Ishikawa (cell line): ENCODE results near the gene TKT.

Source experiments
- CEBPB ChIP-seq: IDR thresholded peaks from 2 replicates; pipeline ENCODE4 v1.6.1; 2012
- CREB1 ChIP-seq: IDR thresholded peaks from 2 replicates; pipeline ENCODE4 v1.6.1; 2012; ENCODE audit warnings: low read depth
- EGR1 ChIP-seq: IDR thresholded peaks from 2 replicates; pipeline ENCODE4 v1.6.1; 2012
- EP300 ChIP-seq: IDR thresholded peaks from 2 replicates; pipeline ENCODE4 v1.6.1; 2012; ENCODE audit warnings: borderline replicate concordance
- FOXM1 ChIP-seq: IDR thresholded peaks from 2 replicates; pipeline ENCODE4 v1.6.1; 2012; ENCODE audit warnings: low read depth, borderline replicate concordance
- NFIC ChIP-seq: IDR thresholded peaks from 2 replicates; pipeline ENCODE4 v1.6.1; 2012
- RAD21 ChIP-seq: IDR thresholded peaks from 2 replicates; pipeline ENCODE4 v1.6.1; 2012; ENCODE audit warnings: low read depth
- TAF1 ChIP-seq: IDR thresholded peaks from 2 replicates; pipeline ENCODE4 v1.6.1; 2012; ENCODE audit warnings: low read depth, mild to moderate bottlenecking
- TCF12 ChIP-seq: IDR thresholded peaks from 2 replicates; pipeline ENCODE4 v1.6.1; 2012; ENCODE audit warnings: low read depth
- TEAD4 ChIP-seq: IDR thresholded peaks from 2 replicates; pipeline ENCODE4 v1.6.1; 2012
- YY1 ChIP-seq: IDR thresholded peaks from 2 replicates; pipeline ENCODE4 v1.6.1; 2012; ENCODE audit warnings: low read depth
- ZBTB7A ChIP-seq: IDR thresholded peaks from 2 replicates; pipeline ENCODE4 v1.6.1; 2012; ENCODE audit warnings: low read depth
- TF ChIP-seq, protein P1 (sequence below): IDR thresholded peaks from 2 replicates; pipeline ENCODE4 v1.6.1; 2012
- TF ChIP-seq, protein P2 (sequence below): IDR thresholded peaks from 2 replicates; pipeline ENCODE4 v1.6.1; 2012; ENCODE audit warnings: low read depth, mild to moderate bottlenecking
- TF ChIP-seq, protein P3 (sequence below): IDR thresholded peaks from 2 replicates; pipeline ENCODE4 v1.6.1; 2012

The TKT gene

DNA sequence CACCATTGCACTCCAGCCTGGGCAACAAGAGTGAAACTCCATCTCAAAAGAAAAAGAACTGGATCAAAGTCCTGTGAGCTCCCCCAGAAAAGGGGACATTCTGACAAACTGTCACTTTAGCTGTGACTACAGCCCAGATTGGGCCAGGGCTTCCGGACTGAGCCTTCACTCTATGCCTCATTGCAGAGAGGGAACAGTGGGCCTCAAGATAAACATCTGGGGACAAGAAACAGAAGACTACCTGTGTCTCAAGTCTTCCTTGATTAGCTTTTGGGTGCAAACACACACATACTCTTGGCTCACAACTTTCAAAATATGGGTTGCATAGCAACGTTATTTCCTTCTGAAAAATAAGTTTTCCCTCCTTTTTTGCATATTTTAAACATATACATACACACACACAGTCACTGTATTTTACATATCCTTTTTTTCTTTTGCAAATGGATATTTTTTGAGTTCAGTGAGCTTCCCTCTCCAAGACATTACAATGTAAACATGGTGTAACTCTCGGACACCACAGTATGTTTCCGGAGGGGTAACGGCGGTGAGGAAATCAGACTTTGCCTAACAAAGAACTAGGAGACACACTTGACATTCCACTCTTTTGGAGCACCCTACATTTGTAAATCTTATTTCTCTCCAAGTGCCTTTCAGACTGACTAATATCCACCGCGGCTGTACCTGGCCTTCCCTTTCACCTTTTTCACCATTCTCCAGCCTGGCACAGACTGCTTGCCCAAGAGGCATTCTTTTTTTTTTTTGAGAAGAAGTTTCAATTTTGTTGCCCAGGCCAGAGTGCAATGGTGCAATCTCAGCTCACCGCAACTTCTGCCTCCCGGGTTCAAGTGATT is 3.5 kb downstream of the TKT start:
- TF ChIP-seq CEBPB (no peak), YY1 (no peak), EP300 (no peak), ZBTB7A (no peak), TEAD4 (no peak), TAF1 (no peak), NFIC (no peak), EGR1 (no peak), FOXM1 (no peak), TCF12 (no peak), CREB1 (no peak), RAD21 (no peak)
- TF ChIP-seq, protein P1, sequence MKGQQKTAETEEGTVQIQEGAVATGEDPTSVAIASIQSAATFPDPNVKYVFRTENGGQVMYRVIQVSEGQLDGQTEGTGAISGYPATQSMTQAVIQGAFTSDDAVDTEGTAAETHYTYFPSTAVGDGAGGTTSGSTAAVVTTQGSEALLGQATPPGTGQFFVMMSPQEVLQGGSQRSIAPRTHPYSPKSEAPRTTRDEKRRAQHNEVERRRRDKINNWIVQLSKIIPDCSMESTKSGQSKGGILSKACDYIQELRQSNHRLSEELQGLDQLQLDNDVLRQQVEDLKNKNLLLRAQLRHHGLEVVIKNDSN = no peak
- TF ChIP-seq, protein P2, sequence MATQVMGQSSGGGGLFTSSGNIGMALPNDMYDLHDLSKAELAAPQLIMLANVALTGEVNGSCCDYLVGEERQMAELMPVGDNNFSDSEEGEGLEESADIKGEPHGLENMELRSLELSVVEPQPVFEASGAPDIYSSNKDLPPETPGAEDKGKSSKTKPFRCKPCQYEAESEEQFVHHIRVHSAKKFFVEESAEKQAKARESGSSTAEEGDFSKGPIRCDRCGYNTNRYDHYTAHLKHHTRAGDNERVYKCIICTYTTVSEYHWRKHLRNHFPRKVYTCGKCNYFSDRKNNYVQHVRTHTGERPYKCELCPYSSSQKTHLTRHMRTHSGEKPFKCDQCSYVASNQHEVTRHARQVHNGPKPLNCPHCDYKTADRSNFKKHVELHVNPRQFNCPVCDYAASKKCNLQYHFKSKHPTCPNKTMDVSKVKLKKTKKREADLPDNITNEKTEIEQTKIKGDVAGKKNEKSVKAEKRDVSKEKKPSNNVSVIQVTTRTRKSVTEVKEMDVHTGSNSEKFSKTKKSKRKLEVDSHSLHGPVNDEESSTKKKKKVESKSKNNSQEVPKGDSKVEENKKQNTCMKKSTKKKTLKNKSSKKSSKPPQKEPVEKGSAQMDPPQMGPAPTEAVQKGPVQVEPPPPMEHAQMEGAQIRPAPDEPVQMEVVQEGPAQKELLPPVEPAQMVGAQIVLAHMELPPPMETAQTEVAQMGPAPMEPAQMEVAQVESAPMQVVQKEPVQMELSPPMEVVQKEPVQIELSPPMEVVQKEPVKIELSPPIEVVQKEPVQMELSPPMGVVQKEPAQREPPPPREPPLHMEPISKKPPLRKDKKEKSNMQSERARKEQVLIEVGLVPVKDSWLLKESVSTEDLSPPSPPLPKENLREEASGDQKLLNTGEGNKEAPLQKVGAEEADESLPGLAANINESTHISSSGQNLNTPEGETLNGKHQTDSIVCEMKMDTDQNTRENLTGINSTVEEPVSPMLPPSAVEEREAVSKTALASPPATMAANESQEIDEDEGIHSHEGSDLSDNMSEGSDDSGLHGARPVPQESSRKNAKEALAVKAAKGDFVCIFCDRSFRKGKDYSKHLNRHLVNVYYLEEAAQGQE = no peak
- TF ChIP-seq, protein P3, sequence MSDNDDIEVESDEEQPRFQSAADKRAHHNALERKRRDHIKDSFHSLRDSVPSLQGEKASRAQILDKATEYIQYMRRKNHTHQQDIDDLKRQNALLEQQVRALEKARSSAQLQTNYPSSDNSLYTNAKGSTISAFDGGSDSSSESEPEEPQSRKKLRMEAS = no peak

DNA sequence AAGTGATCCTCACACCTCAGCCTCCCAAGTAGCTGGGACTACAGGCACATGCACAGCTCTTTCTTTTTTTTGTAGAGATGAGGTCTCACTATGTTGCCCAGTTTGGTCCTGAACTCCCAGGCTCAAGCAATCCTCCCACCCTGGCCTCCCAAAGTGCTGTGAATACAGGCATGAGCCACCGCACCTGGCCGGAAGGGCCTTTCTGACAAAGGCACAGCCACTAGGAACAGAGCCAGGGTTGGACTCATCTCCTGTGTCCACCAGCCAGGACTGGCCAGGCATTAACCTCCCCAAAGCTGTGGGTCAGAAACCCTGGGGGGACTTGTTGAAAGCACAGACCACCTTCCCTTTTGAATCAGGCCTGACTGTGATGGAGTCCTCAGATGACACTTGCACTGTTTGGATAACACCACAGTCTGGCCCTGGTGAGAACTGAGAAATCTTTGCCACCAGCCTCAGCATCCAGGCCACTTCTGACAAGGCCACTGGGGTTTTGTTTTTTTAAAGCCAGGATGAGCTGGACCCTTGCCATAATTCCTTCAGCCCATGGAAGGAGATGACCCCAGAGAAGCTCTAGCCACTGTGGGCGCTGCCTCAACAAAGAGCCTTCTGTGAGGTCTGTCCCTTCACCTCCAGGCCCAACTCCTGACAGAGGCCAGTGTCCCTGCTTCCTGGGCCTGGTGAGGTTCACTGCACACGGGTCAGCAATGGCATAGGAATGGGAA is 4.8 kb downstream of the TKT start:
- TF ChIP-seq TCF12 (no peak), NFIC (no peak), CREB1 (no peak), ZBTB7A (no peak), RAD21 (no peak), TEAD4 (no peak), EGR1 (no peak), FOXM1 (no peak), EP300 (no peak)
- TF ChIP-seq, protein P1 = no peak
- TF ChIP-seq, protein P2 = no peak
- TF ChIP-seq, protein P3 = no peak

DNA sequence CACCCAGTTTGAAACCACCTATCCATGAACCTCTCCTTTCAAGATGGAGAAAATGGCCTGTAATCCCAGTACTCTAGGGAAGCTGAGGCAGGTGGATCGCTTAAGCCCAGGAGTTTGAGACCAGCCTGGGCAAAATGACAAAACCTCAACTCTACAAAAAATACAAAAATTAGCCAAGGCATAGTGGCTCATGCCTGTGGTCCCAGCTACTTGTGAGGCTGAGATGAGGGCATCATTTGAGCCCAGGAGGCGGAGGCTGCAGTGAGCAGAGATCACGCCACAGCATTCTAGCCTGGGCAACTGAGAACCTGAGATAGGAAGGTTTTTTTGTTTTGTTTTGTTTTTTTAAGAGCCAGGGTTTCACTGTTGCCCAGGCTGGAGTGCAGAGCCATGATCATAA is 5.4 kb downstream of the TKT start:
- TF ChIP-seq RAD21 (no peak), TCF12 (no peak), TEAD4 (no peak), CEBPB (no peak), ZBTB7A (no peak), YY1 (no peak), CREB1 (no peak), TAF1 (no peak), NFIC (no peak), EP300 (no peak), EGR1 (no peak), FOXM1 (no peak)
- TF ChIP-seq, protein P3 = no peak
- TF ChIP-seq, protein P2 = no peak
- TF ChIP-seq, protein P1 = no peak
